ENCODE data around the gene DACT2. TPM values are rescaled to one million over a fixed set of nuclear protein-coding genes. Genes with fewer than 3 reads are reported as not detected.

DACT2 gene
- total and polyA plus RNA-seq, 9 of the 15 experiments (the other 6 are each of a cell fraction or from before 2014, with no cell fraction given): not detected

- no peaks in the 10 kb centered on the region for H3K79me2 ChIP-seq (ENCODE audit: control insufficient read depth, insufficient read depth, low read length)
- H3K4me3 ChIP-seq: no peak overlapping the region
- intact Hi-C loops (cut with micrococcal nuclease) (no loop called here), in situ Hi-C loops (cut with MboI) (no loop called here)
- POLR2A ChIA-PET: interaction anchor here (1.2 kb wide), 1 partner anchor 43 kb away, joined by 3 read pairs; no protein-coding TSS in a partner anchor
- FAIRE-seq (no peak), ATAC-seq (no peak), DNase-seq (ENCODE audit: extremely low read depth in 1 of 4, low spot score in 3 of 4) (no peak)
- no peaks in the 10 kb centered on the region for H3K9me3 ChIP-seq (replicated peaks; ENCODE audit: control insufficient read depth, insufficient read depth, low read depth, low read length)
- peaks cover 0 to 13% of the 10 kb centered on the region in 2 experiments; a peak in 1 of 5 replicates for H3K4me1 ChIP-seq (replicated peaks in 1 of 2; ENCODE audit: control insufficient read depth in 2 of 2, insufficient read depth in 2 of 2, low read length in 2 of 2)
- no peak overlapping the region for H3K9ac ChIP-seq (ENCODE audit: insufficient read depth in 1 of 2, low read depth in 2 of 2, low read length in 2 of 2)
- peaks cover 2% of the 10 kb centered on the region for H3K9me1 ChIP-seq (ENCODE audit: control insufficient read depth, insufficient read depth, low read length)
- H3K27me3 ChIP-seq (ENCODE audit: control insufficient read depth in 2 of 2, insufficient read depth in 2 of 2, low read length in 2 of 2): peaks cover 39 to 94% of the 10 kb centered on the region in 2 experiments; a peak in 4 of 5 replicates
- H4K20me1 ChIP-seq (replicated peaks; ENCODE audit: control insufficient read depth, insufficient read depth, low read length): peaks cover 7% of the 10 kb centered on the region
- H3K36me3 ChIP-seq (ENCODE audit: control insufficient read depth, insufficient read depth, low read length): no peaks in the 10 kb centered on the region
- CTCF ChIA-PET (ENCODE audit: low intra/inter-chr PET ratio): no interaction called here
- no peak overlapping the region for H3K27ac ChIP-seq (ENCODE audit: extremely low read depth, low read depth, low read length)
- no peak overlapping the region for H3K4me2 ChIP-seq (ENCODE audit: insufficient read depth, low read length)
- no peak for TF ChIP-seq MITF (IDR thresholded peaks at IDR 0.05)
- no peak for TF ChIP-seq SREBF1 (IDR thresholded peaks at IDR 0.05; ENCODE audit: borderline replicate concordance, low read depth, low read length)
- no peak for TF ChIP-seq YBX1 (IDR thresholded peaks at IDR 0.05)
- no peak for TF ChIP-seq SMARCA4 (IDR thresholded peaks at IDR 0.05)
- no peak for TF ChIP-seq SNRNP70 (optimal IDR thresholded peaks at IDR 0.05; ENCODE audit: low read depth, low read length)
- no peak for TF ChIP-seq GTF2E2 (tag; IDR thresholded peaks at IDR 0.05)
- no peak for TF ChIP-seq MECOM (CRISPR knock-in tag; IDR thresholded peaks at IDR 0.05)
- TF ChIP-seq DPF2 (IDR thresholded peaks at IDR 0.05): no peak
- TF ChIP-seq SRSF3 (IDR thresholded peaks at IDR 0.05; ENCODE audit: insufficient read depth, low read length): no peak
- no peak for TF ChIP-seq POLR2G (IDR thresholded peaks at IDR 0.05; ENCODE audit: low read depth, low read length)
- TF ChIP-seq BRF2 (IDR thresholded peaks at IDR 0.05; ENCODE audit: borderline replicate concordance, insufficient read depth, insufficient read length): no peak
- no peak for TF ChIP-seq RFX7 (CRISPR knock-in tag; IDR thresholded peaks at IDR 0.05)
- TF ChIP-seq BRF1 (IDR thresholded peaks at IDR 0.05; ENCODE audit: borderline replicate concordance, extremely low read depth, insufficient read length): no peak
- no peak for TF ChIP-seq PRPF4 (IDR thresholded peaks at IDR 0.05; ENCODE audit: insufficient read depth, low read depth, low read length, poor library complexity, severe bottlenecking)
- no peak overlapping the region for H2AFZ ChIP-seq (ENCODE audit: low read depth, low read length)
- WGBS (ENCODE audit: insufficient coverage, low coverage, missing lambda C conversion rate): 7% methylated on average over 11 of the region's 11 CpGs
- no TSS peak for BruUV-seq (replicated peaks)
Observed at GRCh38 chr6:168311410-168312124, 8.0 kb downstream of the DACT2 start.
